GM04504 (cell line): ENCODE data around the gene WWC1.
"Not testable (repeated sequence)": the region's sequence is repeated elsewhere in the genome, so short reads cannot be mapped to it uniquely, and the experiment has no call there.

Experiments used
- DNase-seq: peaks from one replicate; pipeline ENCODE4 v3.0.0-alpha.2; 2012; ENCODE audit warnings: low read depth

Gene WWC1

DNA sequence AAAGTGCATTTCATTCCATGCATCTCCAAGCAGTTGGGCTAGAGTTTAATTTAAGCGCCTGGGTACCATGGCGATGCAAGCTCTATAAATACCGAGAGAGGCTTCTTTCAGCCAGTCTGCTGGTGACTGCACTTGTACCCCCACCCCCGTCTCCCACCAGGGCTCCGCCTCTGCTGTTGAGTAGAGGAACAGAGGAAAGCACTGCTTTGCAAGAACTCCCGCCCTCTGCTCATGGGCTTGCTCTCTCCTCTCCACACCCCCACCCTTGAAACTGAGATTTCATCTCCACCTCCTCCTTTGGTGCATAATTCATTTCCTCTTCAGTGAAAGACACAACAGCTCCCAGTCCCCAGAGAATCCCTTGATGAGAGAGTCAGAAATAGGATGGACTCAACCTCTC lies 5.1 kb upstream of the WWC1 start:
- DNase-seq = no peak

DNA sequence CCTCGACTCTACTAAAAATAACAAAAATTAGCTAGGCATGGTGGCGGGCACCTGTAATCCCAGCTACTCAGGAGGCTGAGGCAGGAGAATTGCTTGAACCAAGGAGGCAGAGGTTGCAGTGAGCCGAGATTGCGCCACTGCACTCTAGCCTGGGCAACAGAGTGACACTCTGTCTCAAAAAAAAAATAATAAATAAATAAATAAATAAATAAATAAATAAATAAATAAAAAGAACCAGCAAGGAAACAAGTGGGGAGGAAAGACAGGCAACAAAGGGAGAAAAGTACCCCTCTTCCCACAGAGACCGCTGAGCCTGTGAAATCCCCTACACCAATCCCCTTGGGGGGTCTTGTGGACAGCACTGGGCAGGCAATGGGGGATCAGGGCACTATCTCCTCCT lies 4.6 kb upstream of the WWC1 start:
- not testable (repeated sequence) for DNase-seq

DNA sequence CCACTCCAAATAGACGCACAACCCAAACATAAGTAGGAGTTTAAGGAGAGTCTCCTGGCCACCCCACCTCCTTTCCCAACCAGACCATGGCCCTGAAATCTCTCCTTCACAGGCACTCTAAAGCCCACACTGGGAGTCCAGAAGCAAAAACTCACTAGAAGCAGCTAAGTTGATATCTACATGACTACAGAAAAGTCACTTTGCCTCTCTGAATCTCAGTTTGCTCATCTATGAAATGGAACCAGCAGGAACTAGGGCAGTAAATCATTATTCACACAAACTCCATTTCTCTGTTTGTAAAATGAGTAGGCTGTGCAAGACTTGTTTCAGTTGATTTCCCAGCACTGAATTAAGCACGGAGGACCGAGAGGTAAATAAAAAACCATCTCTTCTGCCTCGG lies 4.1 kb upstream of the WWC1 start:
- no peak for DNase-seq

DNA sequence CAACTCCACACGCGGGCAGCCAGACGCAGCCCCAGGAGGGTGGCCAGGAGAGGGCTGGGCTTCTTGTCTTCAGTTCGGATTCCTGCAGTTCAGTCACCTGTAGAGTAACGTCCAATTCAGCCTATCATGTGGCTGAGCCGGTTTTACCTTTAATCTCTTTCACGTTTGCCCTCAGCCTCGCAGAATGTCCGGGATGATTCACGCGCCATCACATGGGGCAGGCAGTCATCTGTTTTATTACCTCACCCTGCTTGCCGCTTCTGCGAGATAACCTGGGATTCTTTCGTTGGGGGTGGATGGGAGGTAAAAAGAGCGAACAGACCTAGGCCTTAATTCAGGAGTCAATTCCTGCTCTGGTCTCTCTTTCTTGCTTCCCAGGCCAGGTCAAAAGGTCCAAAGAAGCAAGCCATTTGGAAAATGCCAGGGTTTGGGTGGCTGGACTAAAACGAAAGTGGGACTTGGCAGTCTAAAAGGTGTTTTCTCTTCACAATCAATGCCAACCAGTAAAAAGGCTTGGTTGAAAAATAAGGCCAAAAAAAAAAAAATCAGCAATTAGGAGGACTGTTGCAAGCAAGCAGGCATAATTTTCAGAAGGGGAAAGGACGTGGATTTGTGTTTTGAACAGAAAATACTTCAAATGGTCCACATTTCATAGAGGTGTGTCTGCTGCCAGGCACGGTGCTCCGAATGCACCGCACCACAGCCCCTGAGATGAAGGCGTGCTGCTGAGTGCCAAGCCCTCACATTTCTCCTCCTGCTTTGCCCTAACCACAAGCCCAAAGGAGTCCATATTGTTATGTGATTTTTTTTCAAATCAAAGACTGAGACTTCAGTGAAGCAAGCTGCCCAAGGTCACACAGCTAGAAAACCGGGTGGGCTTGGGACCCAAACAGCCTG lies 2.8 kb upstream of the WWC1 start:
- DNase-seq = no peak

DNA sequence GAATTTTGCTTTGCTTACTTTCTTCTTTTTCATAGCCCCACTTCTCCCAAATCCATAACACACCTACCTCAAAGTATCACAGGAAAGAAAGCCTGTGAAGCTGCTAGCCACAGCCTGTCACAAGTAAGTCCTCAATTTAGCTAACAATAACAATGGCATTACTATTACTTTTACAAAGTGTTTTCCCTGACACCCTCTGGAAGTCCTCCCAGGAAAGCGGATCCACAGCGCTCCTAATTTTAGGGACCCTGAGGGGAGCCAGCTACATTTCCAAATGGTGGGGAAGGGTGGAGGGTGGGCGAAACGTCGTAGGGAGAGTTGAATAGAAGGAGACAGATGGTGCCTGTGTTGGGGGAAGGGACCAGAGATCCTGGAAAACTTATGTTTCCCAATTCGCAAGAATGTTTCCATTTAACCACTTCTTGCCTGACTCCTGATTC lies 523 bp upstream of the WWC1 start:
- DNase-seq = no peak

DNA sequence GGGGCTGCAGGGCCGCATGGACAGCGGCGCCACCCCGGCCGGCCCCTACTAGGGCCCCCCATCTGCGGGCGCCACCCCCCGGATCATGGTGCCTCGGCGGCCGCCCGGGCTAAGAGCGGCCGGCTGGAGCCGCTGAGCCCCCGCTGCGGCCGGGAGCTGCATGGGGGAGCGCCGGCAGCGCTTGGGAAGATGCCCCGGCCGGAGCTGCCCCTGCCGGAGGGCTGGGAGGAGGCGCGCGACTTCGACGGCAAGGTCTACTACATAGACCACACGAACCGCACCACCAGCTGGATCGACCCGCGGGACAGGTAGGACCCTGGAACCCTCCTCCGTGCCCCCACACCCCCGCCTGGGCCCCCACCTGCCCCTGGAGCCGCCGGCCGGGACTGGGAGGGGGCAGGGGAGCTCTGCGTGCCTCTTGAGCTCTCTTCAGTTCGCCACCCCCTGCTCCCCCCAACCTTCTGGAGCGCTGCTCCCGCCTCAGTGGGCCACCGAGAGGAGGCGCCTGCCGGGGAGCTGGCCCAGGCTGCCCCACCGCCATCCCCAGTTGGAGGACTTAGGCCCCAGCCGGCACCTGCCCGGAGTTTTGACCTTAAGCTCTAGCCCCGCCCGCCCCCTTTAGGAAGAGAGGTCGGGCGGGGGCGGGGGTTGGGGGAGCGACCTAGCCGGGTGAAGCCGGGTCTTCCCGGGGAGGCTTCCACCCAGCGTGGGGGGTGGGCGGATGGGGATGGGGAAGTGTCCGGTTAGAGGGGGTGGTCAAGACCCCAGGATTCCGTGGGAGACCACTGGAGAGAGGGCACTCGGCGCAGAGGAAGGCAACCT lies 730 bp downstream of the WWC1 start:
- no peak for DNase-seq

DNA sequence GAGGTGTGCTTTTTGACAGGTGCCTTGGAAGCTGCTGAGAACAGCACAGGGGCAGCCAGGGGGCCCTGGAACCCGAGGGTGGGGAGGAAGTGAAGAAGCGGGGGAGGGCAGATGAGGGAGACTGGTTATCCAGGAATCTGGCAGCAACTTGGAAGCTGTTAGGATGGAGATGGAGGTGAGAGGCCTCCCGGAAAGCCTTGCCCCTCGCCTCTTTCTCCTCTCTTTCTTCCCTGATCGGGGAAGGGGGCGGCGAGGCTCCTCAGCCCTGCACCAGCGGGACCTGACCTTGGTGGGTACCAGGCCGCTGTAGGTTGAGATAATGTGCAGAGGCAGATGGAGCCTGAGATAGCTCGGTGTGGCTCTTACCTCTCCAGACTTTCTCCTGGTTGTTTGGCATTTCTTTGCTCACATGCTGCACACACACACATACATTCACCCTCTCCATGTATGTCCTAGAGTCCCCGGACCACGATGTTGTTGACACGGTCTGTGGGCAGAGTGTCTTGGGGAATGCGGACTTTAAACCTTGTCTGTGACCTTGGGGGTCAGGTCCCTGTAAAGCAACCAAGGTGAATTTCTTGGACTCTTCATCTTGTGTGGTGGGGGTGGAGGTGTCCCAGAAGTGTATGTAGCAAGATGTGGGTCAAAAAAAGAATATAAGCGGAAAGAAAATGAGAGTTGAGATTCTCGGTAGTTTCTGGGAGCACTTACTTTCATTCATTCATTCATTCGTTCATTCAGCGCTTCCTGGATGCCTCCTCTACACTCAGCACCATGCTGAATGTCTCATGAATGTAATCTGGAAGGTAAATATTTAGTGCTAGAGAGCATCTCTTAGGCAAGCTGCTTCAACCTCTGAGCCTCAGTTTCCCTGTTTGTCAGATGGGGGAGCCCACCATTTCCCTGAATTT lies 1.6 kb downstream of the WWC1 start:
- DNase-seq = no peak

DNA sequence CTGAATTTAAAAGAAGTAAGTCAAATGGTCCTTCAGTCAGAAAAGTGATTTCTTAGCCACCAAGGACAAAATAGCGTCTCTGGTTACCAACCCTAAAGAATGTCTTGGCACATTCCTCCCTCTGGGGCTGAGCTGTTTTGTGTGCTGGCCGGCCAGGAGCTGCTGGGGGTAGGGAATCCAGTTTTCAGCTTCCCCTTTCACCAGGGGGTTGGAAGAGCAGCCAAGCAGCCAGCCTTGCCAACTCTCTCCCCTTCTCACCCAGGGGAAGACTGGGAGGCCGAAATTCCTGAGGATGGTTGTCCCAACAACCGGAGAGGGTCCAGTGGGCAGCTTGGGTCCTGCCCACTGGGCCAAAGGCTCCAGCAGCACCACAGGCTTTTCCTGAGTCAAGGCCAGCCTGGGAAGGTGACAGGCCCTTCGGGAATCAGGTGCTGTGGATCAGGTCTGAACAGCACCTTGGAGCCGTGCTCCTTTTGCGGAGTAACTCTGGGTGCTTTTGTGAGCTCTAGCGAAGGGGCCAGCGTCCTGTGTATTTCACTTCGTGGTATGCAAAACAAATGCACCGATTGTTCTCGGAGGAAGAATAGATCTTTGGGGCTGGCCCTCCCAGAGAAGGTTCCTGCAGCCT lies 4.2 kb downstream of the WWC1 start:
- no peak for DNase-seq

DNA sequence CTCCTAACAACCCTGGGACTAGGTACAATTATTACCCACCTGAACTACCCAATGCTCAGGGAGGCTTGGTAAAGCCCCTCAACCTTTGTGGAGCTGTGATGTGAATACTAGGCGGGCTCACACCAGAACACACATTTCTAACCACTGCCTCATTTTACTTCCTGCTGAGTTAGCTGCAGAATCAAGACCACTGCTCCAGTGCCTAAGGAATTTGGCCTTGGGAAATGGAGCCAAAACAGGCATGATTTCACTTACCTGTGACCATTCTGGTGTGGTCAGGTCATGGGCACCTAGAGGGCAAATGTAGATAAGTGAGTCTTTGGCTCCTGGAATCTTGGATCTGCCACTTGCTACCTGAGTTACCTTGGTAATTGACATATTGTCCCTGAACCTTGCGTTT lies 5.2 kb downstream of the WWC1 start:
- no peak for DNase-seq

DNA sequence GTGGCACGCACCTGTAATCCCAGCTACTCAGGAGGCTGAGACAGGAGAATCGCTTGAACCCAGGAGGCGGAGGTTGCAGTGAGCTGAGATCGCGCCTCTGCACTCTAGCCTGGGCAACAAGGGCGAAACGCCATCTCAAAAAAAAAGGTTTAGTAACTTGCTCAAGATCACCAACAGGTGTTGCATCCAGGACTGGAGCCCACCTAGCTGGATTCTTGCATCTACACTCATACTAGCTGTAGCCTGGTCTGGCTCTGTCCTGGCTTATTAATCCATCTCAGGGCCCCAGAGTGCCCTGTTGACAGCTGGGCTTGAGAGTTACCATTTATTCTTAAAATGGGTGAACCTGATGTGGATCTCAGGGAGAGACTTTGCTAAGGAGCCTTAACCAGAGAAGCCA lies 7.5 kb downstream of the WWC1 start:
- DNase-seq = no peak

DNA sequence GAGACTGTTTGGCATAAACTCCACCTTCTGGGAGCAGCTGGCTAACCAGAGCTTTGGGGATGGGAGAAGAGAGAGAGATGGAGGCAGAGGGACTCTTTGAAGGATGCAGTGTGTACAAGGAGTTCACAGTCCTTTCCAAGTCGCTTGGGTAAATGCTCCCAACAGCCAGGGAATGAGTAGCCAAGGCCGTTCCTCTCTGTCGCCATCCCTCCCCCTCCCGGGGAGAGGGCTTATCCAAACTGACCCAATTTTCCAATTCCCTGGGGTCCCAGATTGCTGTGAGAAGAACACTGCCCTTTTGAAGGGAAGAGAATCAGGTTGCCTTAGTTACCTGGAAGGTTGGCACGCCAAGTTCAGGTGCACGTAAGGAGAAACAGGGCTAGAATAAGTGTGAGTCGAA lies 7.9 kb downstream of the WWC1 start:
- no peak for DNase-seq

DNA sequence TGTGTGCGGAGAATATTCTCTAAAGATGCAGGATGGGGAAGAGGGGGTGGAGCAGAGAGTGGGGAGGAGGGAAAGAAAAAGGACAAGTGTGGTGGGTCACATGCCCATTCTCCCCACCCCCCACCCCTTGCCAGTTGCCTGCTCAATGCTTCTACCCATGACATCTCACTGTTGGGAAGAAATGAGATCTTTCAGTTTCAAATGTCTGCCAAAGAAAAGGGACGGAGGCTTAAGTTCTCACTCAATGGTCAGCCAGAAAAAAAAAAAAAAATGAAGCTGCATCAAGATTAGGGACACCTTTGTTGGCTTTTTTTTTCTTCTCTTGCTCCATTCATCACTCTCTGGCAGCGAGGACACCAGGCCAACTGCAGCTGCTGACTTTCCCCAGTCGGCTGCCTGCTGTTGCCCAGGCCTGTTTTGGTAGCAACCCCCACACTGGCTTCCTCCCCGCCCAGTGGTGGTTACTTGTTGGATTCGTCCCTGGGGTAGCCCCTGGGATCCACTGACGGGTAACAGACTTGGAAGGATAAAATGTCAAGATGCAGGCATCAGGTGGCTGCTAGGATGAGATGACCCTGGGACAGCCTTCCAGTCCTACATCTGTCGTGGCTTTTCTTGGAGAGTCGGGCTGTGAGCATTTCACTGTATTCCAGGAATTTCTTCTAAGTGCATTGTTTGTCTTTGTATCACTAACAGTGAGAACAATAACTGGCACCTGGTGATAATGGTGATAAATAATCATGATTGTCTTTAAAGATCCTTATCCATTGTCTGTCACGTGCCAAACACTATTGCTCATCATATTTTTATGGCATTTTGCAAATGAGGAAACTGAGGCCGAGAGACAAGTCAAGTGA lies 9.1 kb downstream of the WWC1 start:
- DNase-seq = no peak

DNA sequence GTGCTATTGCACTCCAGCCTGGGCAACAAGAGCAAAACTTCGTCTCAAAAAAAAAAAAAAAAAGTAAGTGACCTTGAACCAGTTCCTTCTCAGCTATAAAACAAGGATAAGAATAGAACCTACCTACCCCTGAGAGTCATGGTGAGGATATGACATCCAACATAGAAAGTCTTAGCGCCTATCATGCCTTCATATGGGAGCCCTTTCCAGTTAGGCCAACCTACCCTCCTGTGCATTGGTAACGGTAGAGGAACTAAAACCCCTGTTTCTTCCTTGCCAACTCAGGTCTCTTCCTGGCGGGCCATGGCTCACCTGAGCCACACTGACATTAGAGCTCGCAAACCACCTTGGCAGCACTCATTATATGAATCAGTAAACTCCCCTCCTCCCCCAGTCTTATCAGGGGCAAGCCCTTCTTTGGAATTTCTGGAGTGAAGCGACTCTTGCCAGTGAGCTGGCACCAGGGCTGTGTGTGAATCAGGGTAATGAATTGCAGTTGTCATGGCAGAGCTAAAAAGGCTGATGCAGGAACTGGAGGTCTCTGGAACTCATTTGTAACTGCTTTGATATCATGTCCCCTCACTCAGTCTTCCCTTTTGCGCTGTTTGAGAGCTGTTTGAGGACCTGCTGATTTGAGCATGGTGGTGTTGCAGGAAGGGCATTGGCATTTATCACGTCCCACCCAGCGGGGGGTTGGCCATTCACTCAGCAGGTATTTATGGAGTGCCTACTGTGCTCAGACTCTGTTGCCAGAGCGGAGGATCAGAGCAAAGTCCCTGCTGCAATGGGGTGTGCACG lies 10.3 kb downstream of the WWC1 start:
- no peak for DNase-seq

DNA sequence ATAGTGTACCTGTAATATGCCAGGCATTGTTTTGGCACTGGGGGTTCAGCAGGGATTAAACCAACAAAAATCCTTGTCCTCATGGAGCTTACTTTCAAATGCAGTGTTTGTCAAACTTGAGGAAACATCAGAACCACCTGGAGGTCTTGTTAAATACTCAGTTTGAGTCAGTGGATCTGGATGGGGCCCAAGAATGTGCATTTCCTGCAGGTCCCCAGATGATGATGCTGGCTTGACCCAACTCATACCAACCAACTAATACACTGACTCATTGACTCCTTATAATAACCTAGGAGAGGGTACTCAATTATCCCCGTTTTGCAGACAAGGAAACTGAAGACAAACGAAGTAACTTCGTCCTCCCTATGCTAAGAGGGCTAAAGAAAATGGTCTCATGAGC lies 11.3 kb downstream of the WWC1 start:
- no peak for DNase-seq

DNA sequence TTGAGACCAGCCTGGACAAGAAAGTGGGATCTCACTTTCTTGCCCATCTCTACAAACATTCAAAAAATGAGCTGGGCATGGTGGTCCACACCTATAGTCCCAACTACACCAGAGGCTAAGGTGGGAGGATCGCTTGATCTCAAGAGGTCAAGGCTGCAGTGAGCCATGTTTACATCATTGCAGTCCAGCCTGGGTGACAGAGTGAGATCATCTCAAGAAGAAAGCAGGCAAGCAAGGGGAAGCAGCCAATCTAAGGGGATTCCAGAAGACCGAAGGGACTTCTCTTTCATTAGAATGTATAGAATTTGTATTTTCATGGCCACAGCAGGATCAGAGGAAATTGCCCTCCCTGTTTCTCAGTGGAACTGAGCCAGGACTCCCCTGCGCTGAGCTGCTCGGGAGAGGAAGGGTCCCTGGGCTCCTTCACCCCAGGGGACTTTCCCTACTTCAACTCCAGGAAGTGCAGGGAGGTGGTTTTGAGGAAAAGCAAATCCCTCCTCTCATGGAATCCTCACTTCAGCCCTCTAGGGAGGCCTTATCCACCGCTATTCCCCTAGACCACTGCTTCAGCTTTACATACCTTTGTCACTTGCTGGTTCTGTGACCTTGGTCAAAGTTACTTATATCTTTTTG lies 12.1 kb downstream of the WWC1 start:
- no peak for DNase-seq

DNA sequence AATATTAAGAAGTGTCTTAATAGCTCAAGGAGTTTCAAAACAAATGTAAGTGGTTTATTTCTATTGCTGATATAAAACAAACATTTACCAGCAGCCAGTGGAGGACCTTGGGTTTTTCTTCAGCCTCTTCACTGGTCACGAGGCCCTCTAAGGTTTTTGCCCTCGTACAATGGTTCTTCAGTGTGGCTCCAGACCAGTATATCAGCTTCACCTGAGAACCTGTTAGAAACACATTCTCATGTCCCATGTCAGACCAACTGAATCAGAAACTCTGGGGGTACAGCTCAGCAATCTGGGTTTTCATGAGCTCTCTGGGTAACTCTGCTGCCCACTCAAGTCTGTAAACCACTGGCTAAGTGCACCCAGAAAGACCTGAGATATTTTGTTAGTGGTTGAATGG lies 12.9 kb downstream of the WWC1 start:
- no peak for DNase-seq

DNA sequence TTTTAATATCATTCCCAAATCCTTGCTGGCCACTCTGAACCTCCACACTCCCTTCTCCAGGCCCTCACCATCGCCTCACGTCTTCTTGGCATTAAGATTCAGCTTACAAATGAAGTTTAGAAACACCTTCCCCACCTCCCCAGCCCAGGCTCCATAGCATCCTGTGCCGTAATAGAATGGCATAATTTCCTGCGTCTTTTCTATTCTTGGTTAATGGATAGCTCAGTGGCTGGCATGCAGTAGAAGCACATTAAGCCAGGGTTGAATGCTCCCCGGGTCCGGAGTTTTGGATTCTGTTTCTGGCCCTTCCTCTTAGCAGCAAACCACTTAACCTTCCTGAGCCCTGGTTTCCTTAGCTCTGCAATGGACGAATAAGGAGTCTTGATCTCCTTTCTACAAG lies 13.8 kb downstream of the WWC1 start:
- no peak for DNase-seq

DNA sequence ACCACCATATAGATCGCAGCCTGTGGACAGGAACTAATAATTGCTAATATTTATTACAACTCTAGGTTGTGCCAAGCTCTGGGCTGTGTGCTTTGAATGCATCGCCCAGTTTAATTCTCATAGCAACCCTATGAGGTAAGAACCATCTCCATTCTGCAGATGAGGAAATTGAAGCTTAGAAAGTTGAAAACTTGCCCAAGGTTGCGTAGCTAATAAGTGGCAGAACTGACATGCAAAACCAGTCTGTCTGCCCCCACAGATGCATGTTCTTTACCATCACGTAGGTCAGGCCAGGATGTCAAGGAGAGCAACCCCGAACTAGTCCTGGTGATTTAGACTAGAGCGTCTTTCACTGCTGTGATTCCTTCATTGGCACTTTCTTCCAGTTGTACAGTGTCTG lies 15.6 kb downstream of the WWC1 start:
- no peak for DNase-seq

DNA sequence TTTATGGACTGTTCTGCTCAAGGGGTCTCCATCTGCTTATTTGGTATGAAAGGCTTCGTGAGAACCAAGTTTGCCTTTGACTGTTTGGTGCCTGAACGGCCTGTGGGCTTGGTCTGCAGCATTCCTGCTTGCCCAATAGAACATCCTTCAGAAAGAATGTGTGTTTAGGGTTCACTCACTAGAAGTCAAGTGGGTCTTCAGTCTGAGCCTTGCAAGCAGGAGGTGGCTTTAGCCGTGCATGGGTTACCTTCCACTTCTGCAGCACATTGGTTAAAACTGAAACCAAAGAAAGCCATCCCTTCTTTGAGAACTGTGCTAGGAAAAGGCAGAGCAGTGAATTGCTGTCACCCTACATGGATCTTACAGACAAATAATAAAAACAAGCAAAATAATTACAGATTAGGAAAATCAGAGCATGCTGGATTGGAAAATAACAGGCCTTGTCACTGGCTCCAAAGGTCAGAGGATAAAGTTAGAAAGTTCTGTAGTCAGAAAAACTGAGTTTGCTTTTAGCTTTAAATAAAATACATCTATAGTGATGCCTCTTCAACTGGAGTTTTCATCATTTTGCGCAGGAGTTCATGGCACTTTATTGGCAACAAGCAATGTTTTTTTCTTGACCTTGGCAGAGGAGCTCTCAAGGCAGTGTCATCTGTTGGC lies 16.6 kb downstream of the WWC1 start:
- no peak for DNase-seq
